GM18519 (cell line): ENCODE data around the gene PTHLH.

Experiments
- ATAC-seq: cut with Tn5 transposase; IDR thresholded peaks from one replicate; pipeline ENCODE4 v1.9.1; 2021; ENCODE audit warnings: mild to moderate bottlenecking, moderate library complexity; ENCODE audit not compliant: unreplicated experiment, low FRiP score

The PTHLH gene

GRCh38 chr12:27972721-27973120, at the start of gene PTHLH:
PTHLH (minus strand) TSS chr12:27972733; CDS start chr12:27969494, 3,239 bp downstream.
- ATAC-seq = no peak

- no peak for ATAC-seq
These were observed 49.2 kb upstream of the PTHLH start for GRCh38 chr12:28021704-28022103.

- ATAC-seq = no peak
These were observed 45.3 kb upstream of the PTHLH start for GRCh38 chr12:28017873-28018255.

- ATAC-seq = no peak
These were observed 44.8 kb upstream of the PTHLH start for GRCh38 chr12:28017126-28017872.

GRCh38 chr12:28015165-28015564, 42.6 kb upstream of the PTHLH start:
- ATAC-seq = no peak

- no peak for ATAC-seq
These were observed 41.7 kb upstream of the PTHLH start for GRCh38 chr12:28014196-28014595.

GRCh38 chr12:28012333-28012918, 39.9 kb upstream of the PTHLH start:
- ATAC-seq = no peak

GRCh38 chr12:28010036-28010435, 37.5 kb upstream of the PTHLH start:
- no peak for ATAC-seq

- ATAC-seq = no peak
These were observed 27.4 kb upstream of the PTHLH start for GRCh38 chr12:27999970-28000369.

GRCh38 chr12:27999521-27999920, 27.0 kb upstream of the PTHLH start:
- no peak for ATAC-seq

- no peak for ATAC-seq
These were observed 26.1 kb upstream of the PTHLH start for GRCh38 chr12:27998658-27999057.

- no peak for ATAC-seq
These were observed 25.6 kb upstream of the PTHLH start for GRCh38 chr12:27998170-27998569.

- no peak for ATAC-seq
These were observed 24.2 kb upstream of the PTHLH start for GRCh38 chr12:27996761-27997160.

GRCh38 chr12:27995406-27995805, 22.9 kb upstream of the PTHLH start:
- ATAC-seq = no peak

- no peak for ATAC-seq
These were observed 16.2 kb upstream of the PTHLH start for GRCh38 chr12:27988594-27989233.

- no peak for ATAC-seq
These were observed 14.8 kb upstream of the PTHLH start for GRCh38 chr12:27987331-27987730.

- ATAC-seq = no peak
These were observed 11.7 kb upstream of the PTHLH start for GRCh38 chr12:27984275-27984674.

- no peak for ATAC-seq
These were observed 10.4 kb upstream of the PTHLH start for GRCh38 chr12:27982951-27983350.

- ATAC-seq = no peak
These were observed 9.9 kb upstream of the PTHLH start for GRCh38 chr12:27982385-27982784.

- no peak for ATAC-seq
These were observed 9.3 kb upstream of the PTHLH start for GRCh38 chr12:27981874-27982273.

- ATAC-seq = no peak
These were observed 6.6 kb upstream of the PTHLH start for GRCh38 chr12:27979145-27979544.
